ENCODE results near the gene APOF. TPM values are rescaled to one million over a fixed set of nuclear protein-coding genes. Genes with fewer than 3 reads are reported as not detected.
A peak's percentile ranks its signal among the peaks of the same experiment; 100 is the strongest.

The APOF gene
- total and polyA plus RNA-seq, 2 of the 13 experiments (the other 11 are each of a cell fraction or from before 2014, with no cell fraction given) = 3.3 to 23.9 TPM

- TF ChIP-seq ARID4A (CRISPR knock-in tag; IDR thresholded peaks at IDR 0.05; ENCODE audit: borderline replicate concordance) (peak; percentile 50; the same call in 1 of the 2 replicates), MTA1 (CRISPR knock-in tag; IDR thresholded peaks at IDR 0.05; ENCODE audit: borderline replicate concordance) (no peak), STAG1 (CRISPR knock-in tag; IDR thresholded peaks at IDR 0.05) (peak; percentile 16; the same call in 1 of the 2 replicates), HDAC2 (CRISPR knock-in tag; IDR thresholded peaks at IDR 0.05) (peak; percentile 66; the same call in 1 of the 2 replicates), ZNF782 (CRISPR knock-in tag; IDR thresholded peaks at IDR 0.05; ENCODE audit: borderline replicate concordance) (no peak), PHF5A (CRISPR knock-in tag; IDR thresholded peaks at IDR 0.05; ENCODE audit: low read depth, unreplicated experiment) (peak; percentile 39), ZNF230 (CRISPR knock-in tag; IDR thresholded peaks at IDR 0.05) (no peak), GATAD1 (CRISPR knock-in tag; IDR thresholded peaks at IDR 0.05) (0 out of 2 replicates have a peak, but pooled peaks have one; percentile 47), RELA (CRISPR knock-in tag; IDR thresholded peaks at IDR 0.05) (no peak), ATF7-NPFF (CRISPR knock-in tag; IDR thresholded peaks at IDR 0.05; ENCODE audit: low read depth) (no peak), BCL6 (CRISPR knock-in tag; IDR thresholded peaks at IDR 0.05) (peak; percentile 57), MLLT10 (CRISPR knock-in tag; IDR thresholded peaks at IDR 0.05) (no peak), ERF (CRISPR knock-in tag; IDR thresholded peaks at IDR 0.05) (peak; percentile 49), GATAD2A (CRISPR knock-in tag; IDR thresholded peaks at IDR 0.05) (peak; percentile 85), TFAP4 (IDR thresholded peaks at IDR 0.05; ENCODE audit: borderline replicate concordance, low read depth) (no peak), IKZF4 (CRISPR knock-in tag; IDR thresholded peaks at IDR 0.05; ENCODE audit: borderline replicate concordance, low read depth, not compliant biosample characterization) (no peak), ZNF770 (CRISPR knock-in tag; IDR thresholded peaks at IDR 0.05) (peak; percentile 89), ZNF710 (CRISPR knock-in tag; IDR thresholded peaks at IDR 0.05; ENCODE audit: borderline replicate concordance) (peak; percentile 47; the same call in 1 of the 2 replicates), FOXP1 (IDR thresholded peaks at IDR 0.05) (no peak), FOXP1 (CRISPR knock-in tag; IDR thresholded peaks at IDR 0.05) (peak; percentile 39; the same call in 1 of the 2 replicates), ZNF713 (CRISPR knock-in tag; IDR thresholded peaks at IDR 0.05) (0 out of 2 replicates have a peak, but pooled peaks have one; percentile 43)
Observed at GRCh38 chr12:56362130-56363059, at the start of gene APOF (continued).
